GM18861 (cell line): ENCODE measurements around the gene UTF1.
"Not testable (repeated sequence)": the region's sequence is repeated elsewhere in the genome, so short reads cannot be mapped to it uniquely, and the experiment has no call there.

Experiments used
- ATAC-seq: cut with Tn5 transposase; IDR thresholded peaks from one replicate; pipeline ENCODE4 v1.9.1; 2021; ENCODE audit not compliant: unreplicated experiment

Gene UTF1

GRCh38 chr10:133207627-133208026 lies 22.4 kb upstream of the UTF1 start:
- ATAC-seq, result no peak

GRCh38 chr10:133208466-133208865 lies 21.6 kb upstream of the UTF1 start:
- no peak for ATAC-seq

GRCh38 chr10:133209117-133209516 lies 20.9 kb upstream of the UTF1 start:
- no peak for ATAC-seq

- ATAC-seq, result no peak
Observed at GRCh38 chr10:133209641-133210040, 20.4 kb upstream of the UTF1 start.

GRCh38 chr10:133210398-133211140 lies 19.4 kb upstream of the UTF1 start:
- ATAC-seq, result no peak

GRCh38 chr10:133211141-133211830 lies 18.7 kb upstream of the UTF1 start:
- ATAC-seq, result no peak

GRCh38 chr10:133211959-133212852 lies 17.8 kb upstream of the UTF1 start:
- no peak for ATAC-seq

- no peak for ATAC-seq
Observed at GRCh38 chr10:133212853-133213494, 17.0 kb upstream of the UTF1 start.

- ATAC-seq, result no peak
Observed at GRCh38 chr10:133213641-133214467, 16.2 kb upstream of the UTF1 start.

GRCh38 chr10:133214468-133215410 lies 15.3 kb upstream of the UTF1 start:
- no peak for ATAC-seq

GRCh38 chr10:133215586-133215985 lies 14.4 kb upstream of the UTF1 start:
- ATAC-seq, result no peak

GRCh38 chr10:133216776-133217175 lies 13.2 kb upstream of the UTF1 start:
- no peak for ATAC-seq

- no peak for ATAC-seq
Observed at GRCh38 chr10:133217800-133218589, 12.0 kb upstream of the UTF1 start.

GRCh38 chr10:133218891-133219290 lies 11.1 kb upstream of the UTF1 start:
- no peak for ATAC-seq

- ATAC-seq, result no peak
Observed at GRCh38 chr10:133219782-133220181, 10.2 kb upstream of the UTF1 start.

- ATAC-seq, result no peak
Observed at GRCh38 chr10:133221331-133221730, 8.7 kb upstream of the UTF1 start.

- ATAC-seq, result not testable (repeated sequence)
Observed at GRCh38 chr10:133221756-133222155, 8.3 kb upstream of the UTF1 start.

- ATAC-seq, result no peak
Observed at GRCh38 chr10:133224076-133224475, 5.9 kb upstream of the UTF1 start.
